VCaP (cell line): ENCODE measurements around the gene GRAP2.
"Not testable (repeated sequence)": the region's sequence is repeated elsewhere in the genome, so short reads cannot be mapped to it uniquely, and the experiment has no call there.

Experiments used
- H3K27ac ChIP-seq: fragments of 450-650 bp; 2 replicates; pipeline ENCODE4 v1.5.1; 2017
- TF ChIP-seq, protein P1 (sequence below): fragments of 450-650 bp; conservative IDR thresholded peaks from 2 replicates; pipeline ENCODE4 v1.5.1; 2017; ENCODE audit warnings: mild to moderate bottlenecking, moderate library complexity

Gene GRAP2

DNA sequence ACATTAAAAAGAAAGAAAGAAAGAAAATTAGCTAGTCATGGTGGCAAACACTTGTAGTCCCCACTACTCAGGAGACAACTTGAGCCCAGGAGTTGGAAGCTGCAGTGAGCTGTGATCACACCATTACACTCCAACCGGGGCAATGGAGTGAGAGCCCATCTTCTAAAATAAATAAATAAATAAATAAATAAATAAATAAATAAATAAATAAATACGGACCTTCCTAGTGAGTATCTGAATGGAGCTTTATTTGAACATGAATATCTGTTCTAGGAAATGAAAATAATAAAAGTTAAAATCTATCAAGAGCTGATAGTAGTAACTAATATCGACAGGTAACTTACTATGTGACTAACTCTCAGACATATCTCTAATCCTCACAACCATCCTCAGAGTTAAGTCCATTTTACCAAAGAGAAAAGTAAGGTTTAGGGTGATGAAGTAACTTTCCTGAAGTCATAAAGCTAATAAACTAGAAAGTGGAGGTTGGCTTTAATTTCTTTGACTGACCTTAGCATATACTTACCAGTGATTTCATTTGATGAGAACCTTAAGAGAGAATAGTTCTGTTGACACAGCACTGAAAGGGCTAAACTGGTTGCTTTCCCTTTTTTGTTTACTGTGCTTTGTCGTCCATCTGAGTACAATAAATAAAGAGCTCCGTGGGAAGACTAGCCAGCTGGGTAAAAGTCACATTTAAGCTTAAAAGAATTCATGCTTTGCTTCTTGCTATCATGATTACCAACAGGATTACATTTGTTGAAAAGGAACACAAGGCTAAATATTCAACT lies 29.7 kb upstream of the GRAP2 start:
- H3K27ac ChIP-seq: peak overlapping the region; percentile 30

GRCh38 chr22:39872548-39872947 lies 28.3 kb upstream of the GRAP2 start:
- TF ChIP-seq, protein P1, sequence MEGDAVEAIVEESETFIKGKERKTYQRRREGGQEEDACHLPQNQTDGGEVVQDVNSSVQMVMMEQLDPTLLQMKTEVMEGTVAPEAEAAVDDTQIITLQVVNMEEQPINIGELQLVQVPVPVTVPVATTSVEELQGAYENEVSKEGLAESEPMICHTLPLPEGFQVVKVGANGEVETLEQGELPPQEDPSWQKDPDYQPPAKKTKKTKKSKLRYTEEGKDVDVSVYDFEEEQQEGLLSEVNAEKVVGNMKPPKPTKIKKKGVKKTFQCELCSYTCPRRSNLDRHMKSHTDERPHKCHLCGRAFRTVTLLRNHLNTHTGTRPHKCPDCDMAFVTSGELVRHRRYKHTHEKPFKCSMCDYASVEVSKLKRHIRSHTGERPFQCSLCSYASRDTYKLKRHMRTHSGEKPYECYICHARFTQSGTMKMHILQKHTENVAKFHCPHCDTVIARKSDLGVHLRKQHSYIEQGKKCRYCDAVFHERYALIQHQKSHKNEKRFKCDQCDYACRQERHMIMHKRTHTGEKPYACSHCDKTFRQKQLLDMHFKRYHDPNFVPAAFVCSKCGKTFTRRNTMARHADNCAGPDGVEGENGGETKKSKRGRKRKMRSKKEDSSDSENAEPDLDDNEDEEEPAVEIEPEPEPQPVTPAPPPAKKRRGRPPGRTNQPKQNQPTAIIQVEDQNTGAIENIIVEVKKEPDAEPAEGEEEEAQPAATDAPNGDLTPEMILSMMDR: no peak
- H3K27ac ChIP-seq: no peak overlapping the region

More for the DNA sequence above, 29.7 kb upstream of the GRAP2 start:
- TF ChIP-seq, protein P1: no peak

DNA sequence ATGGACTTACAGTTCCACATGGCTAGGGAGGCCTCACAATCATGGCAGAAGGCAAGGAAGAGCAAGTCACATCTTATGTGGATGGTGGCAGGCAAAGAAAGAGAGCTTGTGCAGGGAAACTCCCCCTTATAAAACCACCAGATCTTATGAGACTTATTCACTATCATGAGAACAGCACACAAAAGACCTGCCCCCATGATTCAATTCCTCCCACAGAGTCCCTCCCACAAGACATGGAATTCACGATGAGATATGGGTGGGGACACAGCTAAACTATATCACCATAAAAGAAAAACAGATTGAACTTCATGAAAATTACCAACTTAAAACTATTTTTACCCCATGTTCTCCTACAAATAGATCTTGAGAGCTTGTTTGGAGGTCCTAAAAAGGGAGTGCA lies 26.9 kb upstream of the GRAP2 start:
- H3K27ac ChIP-seq: no peak overlapping the region
- TF ChIP-seq, protein P1: no peak

DNA sequence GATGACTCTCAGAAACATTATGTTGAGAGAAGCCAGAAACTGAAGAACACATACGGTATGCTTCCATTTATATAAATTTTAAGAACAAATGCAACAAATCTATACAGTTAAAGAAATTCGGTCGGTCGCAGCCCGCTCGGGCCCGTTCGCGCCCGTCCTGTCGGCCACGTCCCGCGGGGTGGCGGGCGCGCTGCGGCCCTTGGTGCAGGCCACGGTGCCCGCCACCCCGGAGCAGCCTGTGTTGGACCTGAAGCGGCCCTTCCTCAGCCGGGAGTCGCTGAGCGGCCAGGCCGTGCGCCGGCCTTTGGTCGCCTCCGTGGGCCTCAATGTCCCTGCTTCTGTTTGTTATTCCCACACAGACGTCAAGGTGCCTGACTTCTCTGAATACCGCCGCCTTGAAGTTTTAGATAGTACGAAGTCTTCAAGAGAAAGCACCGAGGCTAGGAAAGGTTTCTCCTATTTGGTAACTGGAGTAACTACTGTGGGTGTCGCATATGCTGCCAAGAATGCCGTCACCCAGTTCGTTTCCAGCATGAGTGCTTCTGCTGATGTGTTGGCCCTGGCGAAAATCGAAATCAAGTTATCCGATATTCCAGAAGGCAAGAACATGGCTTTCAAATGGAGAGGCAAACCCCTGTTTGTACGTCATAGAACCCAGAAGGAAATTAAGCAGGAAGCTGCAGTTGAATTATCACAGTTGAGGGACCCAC lies 25.6 kb upstream of the GRAP2 start:
- H3K27ac ChIP-seq: not testable (repeated sequence)

DNA sequence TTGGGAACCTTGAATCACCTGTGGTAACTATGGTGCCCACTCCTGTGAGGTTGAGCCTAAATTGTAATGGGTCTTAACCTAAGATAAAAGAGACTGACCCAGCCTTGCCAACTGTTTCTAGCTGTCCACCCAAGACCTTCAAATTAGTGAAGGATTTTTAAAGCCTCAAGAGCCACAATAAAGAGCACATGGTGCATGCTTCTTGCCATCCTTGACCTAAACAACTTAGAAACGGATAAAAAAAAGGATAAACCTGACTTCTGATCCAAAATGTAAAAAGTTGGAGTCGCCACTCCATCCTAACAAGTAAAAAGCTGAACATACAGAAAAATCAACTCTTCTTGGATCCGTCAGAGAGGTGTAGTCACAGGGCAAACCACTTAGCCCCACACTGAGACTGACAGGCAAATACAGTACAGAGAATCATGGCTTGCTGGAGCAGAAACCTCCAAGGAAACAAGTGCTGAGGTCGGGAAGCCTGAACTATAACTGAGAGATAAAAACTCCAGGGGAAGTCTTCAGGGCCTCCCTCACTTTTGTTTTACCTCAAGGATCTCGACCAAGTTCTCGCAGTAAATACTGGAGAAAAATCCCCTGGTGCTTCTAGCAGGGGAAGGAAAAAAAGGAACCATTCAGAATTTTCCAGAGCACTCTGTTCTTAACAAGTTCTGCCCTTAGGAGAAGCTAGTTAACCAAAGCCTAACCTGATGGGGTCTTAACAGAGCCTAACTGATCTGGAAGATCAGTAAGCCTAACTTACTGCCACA lies 23.6 kb upstream of the GRAP2 start:
- H3K27ac ChIP-seq: no peak overlapping the region

DNA sequence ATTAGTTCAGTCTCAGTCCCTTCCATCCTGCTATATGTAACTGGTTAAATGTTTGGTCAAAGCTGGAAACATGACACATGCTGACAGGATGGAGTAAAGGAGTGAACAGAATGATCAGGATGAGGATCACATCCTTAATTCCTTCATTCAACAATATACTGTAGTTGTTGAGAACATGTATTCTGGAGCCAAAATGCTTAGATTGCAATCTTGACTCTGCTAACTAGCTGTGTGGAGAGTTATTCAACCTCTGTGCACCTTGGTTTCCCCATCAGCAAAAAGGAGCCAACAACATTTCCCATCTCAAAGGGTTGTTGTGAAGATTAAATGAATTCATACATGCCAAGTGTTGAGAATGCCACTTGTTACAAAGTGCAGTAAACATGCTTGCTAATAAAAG lies 20.2 kb upstream of the GRAP2 start:
- TF ChIP-seq, protein P1: no peak
- H3K27ac ChIP-seq: no peak overlapping the region

More for the DNA sequence above, 23.6 kb upstream of the GRAP2 start:
- TF ChIP-seq, protein P1: no peak

GRCh38 chr22:39883057-39883456 lies 17.8 kb upstream of the GRAP2 start:
- TF ChIP-seq, protein P1: no peak
- H3K27ac ChIP-seq: no peak overlapping the region

DNA sequence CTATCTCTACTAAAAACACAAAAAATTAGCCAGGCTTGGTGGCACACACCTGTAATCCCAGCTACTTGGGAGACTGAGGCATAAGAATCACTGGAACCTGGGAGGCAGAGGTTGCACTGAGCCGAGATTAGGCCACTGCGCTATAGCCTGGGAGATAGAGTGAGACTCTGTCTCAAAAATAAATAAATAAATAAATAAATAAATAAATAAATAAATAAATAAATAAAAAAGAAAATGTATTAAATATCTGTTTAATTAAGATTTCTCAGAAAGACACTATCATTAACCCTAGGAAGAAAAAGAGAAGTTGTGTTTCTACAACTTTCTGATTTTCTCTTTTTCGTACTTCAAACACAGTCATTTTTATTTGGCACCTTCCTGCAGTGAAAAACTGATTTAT lies 11.0 kb upstream of the GRAP2 start:
- H3K27ac ChIP-seq: not testable (repeated sequence)
